NCI-H1930 (cell line): Measurements from ENCODE around the gene RFX3.
A peak's percentile ranks its signal among the peaks of the same experiment; 100 is the strongest.

ENCODE experiments used
- DNase-seq, 2 experiments: peaks; one replicate each; lab custom pipeline; 2025; lab: John Stamatoyannopoulos, UW

RFX3 gene

DNA sequence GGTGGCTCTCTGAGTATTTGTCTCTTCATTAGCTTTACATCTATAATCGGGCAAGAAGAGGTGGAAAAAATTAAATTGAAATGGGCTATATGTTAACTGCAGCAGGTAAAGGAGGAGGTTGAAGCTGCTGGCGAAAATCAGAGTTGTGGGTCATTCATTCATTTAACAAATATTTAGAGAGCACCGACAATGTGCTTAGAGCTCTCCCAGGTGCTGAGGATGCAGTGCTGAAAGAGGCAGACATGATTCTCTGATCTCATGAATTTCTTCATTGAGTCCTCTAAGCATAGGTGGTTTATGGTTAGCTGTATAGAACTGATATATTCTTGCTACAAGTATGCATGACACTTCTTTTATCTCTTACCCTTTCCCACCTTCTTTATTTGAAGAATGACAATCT lies 243.4 kb downstream of the RFX3 start:
- DNase-seq = no peak

DNA sequence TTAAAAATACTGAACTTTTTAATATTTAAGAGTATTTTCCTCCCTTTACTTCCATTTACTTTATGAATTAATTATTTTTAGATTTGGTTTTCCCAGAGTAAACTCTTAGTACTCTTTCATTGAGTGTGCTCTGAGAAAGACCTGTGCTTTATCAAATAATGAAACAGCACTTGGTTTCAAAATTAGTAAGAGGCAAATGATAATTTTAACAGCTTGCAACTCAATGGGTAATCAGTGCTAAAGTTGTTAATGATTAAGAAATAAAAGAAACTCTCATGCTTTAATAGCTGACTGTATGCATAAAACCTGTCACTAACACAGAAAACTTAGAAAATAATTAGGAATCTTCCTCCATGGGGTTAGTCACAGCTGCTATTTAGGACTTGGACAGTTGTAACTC lies 244.4 kb downstream of the RFX3 start:
- no peak for DNase-seq

DNA sequence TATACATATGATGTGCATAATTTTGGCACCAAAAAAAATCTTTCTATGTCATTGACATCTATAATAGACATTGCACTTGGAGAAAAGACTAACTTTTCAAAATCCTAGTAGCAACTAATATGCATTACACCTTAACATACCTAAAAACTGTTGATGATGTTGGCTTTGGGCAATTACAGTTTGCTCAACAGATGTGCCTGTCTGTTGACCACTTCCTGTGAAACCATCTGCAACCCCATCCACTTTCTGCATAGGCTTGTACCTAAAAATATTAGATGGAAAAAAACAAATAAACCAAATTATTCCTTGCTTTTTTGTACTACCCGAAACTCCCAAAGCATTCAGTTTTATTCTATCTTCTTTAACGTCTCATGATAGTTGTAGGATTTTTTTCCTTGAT lies 248.6 kb downstream of the RFX3 start:
- DNase-seq = no peak

DNA sequence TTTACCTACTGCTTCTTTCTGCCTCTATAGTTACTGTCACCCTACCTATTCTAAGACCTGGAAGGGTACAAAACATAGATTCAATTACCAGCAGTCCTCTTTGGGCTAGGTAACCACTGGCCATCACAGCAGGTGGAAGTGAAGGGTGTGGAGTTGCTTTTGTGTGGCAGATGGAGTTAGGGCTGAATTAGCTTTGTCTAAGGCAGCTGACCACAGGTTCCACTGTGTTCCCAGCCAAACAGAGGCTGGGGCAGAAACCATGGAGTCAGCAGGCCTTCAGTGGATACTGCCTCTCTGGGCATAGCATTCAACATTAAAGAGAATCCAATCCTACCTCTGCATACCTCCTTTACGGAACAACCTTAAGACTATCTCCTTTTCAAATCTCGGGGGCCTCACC lies 254.2 kb downstream of the RFX3 start:
- no peak for DNase-seq

DNA sequence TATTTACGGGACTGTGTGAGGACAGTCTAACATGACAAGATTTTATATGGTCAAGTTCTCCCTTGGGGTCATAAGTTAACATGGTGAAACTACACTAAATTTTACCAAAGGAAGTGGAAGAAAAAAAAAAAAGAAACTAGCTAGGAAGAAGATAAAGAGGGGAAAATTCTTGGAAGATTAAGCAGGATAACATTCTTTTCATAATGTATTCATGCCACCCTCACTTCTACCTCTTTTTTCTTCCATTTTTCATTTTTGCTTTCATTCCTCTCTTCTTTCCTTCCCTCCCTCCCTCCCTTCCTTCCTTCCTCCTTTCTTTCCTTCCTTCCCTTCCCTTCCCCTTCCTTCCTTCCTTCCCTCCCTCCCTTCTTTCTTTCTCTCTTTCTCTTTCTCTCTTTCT lies 254.6 kb downstream of the RFX3 start:
- DNase-seq = no peak

DNA sequence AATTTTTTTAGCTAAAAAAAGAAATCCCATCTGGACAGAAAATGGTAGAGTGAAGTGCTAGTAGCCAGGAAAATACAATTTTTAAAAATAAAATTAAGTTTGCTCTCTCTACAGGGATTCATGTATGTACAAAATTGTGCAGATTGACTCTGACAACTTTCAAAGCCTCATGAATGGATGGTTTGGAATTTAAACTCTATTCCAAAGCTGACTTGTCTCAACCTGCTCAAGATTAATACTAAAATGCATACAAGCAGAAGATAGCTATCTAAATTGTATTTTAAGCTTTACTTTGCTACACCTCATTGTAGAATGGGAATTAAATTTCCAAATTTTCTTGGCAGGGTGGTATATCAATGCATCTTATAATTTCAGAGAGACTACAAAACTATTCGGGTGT lies 257.6 kb downstream of the RFX3 start:
- DNase-seq = no peak

DNA sequence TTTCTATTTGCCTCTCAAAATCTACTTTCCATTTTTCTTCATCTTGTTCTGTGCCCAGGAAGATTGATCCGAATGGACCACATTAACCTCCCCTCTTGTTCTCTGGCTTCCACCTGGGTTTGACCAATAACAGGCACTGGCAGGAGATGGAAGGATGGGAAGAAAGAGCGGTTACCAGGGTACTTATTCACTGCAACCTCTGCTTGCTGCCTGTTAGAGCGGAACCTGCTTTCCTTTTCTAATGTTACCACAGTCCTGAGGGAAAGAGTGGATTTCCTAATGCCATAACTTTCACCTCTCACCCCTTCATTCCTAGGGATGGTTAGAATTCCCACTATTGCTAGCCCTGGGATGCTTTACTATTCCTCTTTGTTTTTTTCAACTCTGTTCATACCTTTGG lies 262.1 kb downstream of the RFX3 start:
- no peak for DNase-seq

DNA sequence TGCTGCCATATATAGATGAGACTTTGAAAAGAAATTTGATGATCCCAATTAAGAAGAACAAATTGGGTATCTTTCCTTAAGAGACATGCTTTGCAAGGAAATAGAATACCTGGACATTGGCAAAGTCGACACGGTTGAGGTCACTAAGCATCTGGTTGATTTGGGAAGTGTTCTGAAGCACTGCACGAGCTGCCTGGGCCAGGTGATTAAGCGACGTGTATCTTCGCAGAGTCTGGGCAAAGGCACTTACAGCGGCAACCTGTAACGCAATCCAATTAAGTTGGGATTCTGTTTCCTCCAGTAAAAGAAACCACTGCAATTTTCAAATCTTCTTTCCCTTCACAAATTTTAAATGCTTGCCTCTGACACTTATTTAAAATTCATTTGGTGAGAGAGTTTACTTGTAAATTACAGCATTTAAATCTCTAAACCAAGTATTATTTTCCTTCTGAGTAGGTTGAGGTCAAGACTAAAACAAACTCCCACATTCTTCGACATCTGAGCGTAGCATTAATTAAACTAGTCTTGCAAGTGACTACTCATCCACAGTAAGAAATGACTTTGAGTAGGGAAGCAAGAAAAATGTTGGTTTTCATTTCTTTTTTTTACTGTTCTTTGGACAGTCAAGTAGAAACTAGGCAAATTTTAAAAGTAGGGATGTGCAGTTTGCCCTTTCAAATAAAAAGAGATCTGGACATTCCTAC lies 262.8 kb downstream of the RFX3 start:
- DNase-seq = no peak

DNA sequence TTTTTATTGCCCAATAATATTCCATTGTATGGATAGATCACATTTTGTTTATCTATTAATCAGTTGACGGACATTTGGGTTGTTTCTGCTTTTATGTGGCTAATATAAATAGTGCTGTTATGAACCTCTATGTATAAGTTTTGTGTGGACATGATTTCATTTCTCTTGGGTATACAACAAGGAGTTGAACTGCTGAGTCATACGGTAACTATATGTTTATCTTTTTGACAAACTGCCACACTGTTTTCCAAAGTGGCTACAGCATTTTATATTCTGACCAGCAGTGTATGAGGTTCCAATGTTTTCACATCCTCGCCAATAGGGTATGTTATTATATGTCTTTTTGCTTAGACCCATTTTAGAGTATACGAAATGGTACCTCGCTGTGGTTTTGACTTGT lies 264.3 kb downstream of the RFX3 start:
- no peak for DNase-seq

DNA sequence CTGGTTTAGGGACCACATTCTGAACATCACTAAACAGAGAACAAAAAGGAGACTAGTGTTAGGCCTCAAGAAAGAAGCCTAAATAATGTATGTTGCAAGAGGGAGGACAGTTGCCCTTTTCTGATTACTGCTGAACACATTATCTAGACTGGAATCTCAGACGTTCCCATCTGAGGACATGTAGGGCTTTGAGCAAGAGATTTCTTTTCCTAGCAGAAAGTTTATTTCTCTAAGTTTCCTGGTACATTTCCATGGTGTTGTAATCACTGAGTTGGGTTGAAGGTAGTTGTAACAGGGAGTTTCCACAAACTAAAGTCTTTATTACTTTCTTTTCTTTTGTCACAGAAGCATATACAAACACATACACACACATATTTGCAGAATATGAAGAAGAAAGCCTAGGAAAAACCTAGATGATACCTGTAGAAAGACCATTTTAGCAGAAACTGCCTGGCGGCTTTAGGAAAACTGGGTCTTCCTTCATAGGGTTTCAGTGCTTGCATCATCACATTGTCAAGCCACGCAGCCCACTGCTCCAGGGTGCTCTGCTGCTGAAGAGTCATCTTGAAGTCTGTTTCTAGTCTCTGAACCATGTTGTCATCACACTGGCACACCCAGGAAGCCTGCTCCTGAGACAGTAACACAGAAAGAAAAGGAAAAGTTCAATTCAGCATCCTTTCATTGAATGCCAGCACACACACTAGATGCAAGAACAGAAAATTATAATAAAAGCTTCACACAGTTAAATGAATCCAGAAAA lies 269.1 kb downstream of the RFX3 start:
- DNase-seq = no peak

DNA sequence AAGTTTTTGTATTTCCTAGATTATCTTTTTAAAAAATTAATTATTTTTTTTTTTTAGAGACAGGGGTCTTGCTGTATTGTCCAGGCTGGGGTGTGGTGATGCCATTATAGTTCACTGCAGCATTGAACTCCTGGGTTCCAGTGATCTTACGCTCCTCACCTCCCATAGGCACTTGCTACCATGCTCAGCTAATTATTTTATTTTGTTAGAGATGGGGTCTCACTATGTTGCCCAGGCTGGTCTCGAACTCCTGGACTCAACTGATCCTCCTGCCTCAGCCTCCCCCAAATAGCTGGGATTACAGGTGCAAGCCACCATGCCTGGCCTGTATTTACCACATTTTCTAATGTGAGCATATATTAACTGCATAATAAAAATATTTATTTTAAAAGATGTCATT lies 274.5 kb downstream of the RFX3 start:
- no peak for DNase-seq

DNA sequence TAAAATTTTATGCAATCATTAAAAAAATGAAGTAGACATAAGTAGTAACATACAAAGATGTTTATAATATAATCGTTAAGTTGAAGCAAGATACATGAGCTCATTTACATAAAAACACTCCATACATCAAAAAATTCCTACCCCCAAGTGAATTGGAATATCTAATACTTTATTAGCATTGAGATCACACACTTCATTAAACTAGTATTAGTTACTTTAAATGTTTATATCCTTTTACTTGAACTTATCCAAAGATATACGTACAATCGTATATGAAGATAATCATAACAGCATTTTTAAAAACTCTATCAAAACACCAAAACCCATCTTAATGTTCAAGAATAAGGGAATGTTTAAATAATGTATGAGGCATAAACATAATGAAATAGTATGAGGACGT lies 275.1 kb downstream of the RFX3 start:
- DNase-seq = no peak

DNA sequence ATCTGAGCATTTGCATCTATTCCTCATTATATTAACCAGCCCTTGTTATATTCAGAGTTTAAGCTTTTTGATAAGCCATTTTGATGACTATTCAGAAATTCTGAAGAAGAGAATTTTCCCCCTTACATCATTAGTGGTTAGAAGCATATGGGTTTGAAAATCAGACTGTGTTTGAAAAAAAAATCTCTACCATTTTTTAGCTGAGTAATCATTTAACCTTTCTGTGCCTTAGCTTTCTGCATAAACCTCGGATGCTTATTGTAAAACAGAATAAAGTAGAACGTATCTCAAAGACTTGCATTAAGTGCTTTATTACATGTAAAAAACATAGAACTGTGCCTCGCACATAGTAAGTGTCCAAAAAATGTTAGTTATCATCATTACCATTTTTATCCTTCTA lies 278.6 kb downstream of the RFX3 start:
- no peak for DNase-seq

DNA sequence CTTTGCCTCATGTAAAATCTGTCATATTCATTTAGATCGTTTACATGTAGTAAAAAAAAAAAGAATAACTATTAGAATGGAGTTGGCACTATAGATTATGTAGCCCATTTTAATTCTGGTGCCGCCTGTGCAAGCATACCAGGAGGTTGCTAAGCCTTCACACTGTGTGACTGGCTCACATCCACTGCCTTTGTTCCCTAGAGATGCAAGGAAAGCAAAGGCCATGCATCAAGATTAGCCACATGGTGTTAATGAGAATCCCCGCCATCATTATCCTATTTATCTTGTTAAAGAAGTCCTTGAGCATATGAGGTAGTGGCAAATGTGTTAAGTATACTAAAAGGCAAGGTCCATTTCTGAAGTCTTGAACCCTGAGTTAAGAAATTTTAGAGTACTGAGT lies 279.6 kb downstream of the RFX3 start:
- peak; percentile 71 to 79 for DNase-seq

DNA sequence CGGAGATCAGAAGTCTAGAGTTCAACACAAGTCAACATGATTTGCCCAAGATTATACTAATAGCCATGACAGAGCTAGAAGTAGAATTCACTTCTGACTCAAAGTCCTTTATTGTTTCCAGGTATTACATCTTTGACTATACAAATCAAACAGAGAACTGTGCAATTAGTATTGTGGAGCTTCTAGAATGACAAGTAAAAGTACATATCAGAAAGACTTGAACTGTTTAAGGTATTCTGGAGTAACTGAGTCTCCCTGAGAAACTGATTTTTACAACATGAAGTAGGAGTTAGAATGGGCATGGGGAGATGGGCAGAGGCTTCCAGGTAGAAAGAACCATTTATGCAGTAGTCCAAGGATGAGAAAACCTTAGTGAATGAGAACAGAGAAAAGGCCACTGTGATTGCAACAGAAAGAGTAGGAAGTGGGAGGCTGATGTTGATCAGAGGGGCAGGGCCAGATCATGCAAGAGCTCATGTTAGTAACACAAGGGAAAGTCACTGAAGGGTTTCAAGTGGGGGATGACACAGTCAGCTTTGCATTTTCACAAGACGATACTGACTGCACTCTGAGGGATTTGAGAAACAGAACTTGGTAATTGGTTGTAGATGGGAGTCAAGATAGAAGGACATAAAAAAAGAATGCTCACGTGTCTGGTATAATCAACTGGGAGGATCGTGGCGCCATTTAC lies 280.7 kb downstream of the RFX3 start:
- peak in 1 of 2 experiments; percentile 90 for DNase-seq

DNA sequence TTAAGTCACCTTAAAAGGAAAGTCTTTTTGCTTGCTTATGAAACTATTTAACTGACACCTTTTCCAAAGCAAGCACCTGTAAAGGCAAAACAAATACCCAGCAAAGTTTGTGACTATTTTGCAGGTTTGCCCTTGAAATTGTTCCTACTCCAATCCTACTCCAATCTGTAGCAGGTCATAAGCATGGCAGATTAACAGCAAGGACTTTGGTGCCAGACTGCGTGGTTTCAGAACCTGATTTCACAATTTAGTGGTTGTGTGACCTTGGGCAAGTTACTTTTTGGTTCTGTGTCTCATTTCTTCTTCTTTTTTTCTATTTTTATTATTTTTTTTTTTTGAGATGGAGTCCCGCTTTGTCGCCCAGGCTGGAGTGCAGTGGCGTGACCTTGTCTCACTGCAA lies 282.1 kb downstream of the RFX3 start:
- no peak for DNase-seq

DNA sequence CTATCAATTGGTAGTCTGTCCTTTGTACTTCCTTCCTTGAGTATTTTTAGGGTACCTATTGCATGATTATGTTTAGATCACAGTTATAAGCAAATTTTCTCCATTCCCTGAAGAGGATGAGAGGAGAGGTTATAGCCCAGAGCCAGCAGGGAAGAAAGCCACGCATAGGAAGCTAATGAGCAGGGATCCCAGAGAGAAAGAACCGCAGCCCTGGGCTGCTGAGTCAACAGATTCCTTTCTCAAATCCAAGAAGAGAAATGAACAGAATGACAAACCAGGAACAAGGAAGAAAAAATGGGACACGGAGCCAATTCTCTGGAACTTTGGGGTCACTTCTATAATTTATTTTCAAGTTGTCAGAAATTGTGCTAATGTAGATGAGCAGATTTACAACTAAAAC lies 284.5 kb downstream of the RFX3 start:
- DNase-seq = no peak

DNA sequence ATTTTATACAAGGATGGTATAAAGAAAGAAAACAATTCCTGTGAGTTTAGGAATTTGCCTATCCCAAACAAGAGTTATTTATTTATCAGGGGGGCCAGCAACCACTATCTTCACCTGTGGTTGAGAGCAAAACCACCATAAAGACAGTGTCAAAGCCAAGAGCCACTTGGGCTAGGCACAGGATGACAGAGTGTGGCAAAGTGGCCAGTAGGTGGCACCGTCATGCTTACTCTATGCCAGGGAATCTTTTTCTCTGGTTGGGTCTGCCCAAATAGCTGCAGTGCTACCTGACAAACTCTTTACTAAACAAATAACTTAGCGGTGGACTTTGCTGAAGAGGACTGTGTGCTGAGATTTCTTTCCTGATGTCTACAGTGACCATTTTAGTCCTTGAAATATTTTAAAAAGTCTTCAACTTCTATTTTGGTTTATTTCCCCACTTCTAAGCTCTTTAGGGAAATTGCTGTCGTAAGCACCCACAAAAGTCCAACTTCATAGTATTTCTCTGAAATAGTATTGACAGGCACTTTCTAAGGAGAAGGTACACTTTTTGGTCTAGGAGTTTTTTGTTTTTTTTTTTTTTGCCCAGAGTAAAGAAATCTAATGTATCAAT lies 285.0 kb downstream of the RFX3 start:
- DNase-seq = peak; percentile 52 to 61

DNA sequence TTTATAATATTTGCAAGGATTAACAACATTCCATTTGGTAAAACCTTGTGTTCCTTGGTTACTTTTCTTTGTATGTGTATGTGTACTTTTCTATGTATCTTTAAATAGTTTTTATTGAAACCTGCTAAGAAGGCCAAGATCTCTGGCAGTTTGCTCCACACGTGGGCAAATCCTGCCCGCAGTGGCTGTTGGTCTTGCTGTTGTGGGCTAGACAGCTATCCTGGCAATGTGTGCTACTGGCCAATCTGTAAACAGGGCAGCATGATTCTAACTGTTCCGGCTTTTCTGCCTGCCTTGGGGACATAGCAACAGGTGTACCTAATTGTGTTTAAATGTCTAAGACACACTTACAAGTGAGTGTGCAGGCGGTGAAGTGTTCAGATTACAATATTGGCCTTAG lies 286.6 kb downstream of the RFX3 start:
- no peak for DNase-seq

DNA sequence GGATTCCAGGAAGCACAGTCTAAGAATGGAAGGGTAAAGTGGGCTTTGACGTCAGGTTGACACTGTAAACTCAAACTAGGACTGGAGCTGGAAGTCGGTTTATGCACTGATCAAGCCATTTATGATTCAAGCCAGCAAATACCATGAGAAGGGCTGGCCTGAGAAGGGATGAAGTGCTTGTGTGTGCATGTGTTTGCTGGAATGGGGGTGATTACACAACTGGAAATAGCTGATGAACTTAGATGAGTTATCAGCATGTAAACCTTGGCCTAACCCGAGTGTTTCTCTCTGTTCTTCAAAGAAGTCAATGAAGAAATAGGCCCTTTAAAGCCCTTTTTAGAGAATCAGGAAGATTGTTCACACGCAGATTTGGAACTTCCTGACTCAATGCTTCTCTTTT lies 287.6 kb downstream of the RFX3 start:
- no peak for DNase-seq

DNA sequence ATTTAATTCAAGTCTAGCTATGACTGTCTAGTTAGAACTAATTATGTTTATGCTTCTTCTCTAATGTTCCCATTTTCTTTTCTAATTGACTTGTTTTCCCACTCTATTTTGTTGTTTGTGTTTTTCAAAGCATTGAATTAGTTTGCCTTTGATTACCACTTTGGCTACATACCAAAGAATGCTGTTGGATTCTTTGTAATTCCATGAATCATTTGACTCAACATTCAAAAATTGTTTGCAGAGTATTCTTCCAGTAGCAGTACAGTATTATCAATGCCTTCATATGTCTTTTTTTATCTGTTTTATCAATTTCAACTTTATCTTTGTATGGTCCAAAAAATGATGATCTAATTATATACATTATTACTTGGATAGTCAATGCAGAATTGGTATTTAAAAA lies 288.7 kb downstream of the RFX3 start:
- DNase-seq = no peak

DNA sequence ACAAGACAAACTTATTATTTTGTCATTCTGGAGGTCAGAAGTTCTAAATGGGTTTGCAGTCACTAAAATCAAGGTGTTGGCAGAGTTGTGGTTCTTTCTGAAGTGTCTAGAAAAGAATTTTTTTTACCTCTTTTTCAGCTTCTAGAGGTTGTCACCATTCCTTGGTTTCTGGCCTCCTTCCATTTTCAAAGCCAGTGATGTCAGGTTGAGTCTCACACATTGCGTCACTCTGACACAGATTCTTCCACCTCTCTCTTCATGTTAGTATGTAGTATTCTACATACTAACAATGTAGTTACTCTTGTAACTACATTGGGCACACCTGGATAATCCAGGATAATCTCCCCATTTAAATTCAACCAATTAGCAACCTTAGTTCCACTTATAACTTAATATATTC lies 290.3 kb downstream of the RFX3 start:
- DNase-seq = no peak

DNA sequence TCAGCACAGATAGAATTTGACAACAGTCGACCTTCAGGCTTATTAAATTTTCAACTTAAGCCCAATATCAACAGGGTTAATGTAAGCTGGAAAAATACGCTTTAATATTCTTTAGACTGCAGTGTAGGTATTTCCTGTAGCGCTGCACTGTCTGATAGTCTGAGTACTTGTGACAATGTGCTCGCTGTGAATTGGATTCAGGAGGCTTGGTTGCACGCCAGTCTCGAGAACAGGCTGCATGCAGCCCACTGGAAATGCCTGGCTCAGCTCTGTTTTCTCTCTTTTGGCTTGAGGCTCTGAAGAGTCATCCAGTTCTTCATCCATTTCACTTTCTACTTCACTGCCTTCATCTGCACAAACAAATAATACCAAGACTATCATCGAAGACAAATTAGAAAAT lies 300.9 kb downstream of the RFX3 start:
- no peak for DNase-seq
